Activated CD4-positive, CD25-positive, alpha-beta regulatory T cell treated with anti-CD3 and anti-CD28 coated beads, Interleukin-2, amount 50 U/mL, for 16 hours (primary cell): ENCODE data around the gene PLXNA2.

Experiments
- DNase-seq: peaks from one replicate; pipeline ENCODE4 v3.0.0-alpha.2; 2020; ENCODE audit warnings: low read depth, low spot score

The PLXNA2 gene

GRCh38 chr1:208242941-208243526, 1.1 kb downstream of the PLXNA2 start:
- DNase-seq, result no peak

GRCh38 chr1:208242146-208242545, 2.0 kb downstream of the PLXNA2 start:
- DNase-seq, result no peak

GRCh38 chr1:208241512-208241911, 2.7 kb downstream of the PLXNA2 start:
- no peak for DNase-seq

GRCh38 chr1:208240662-208241355, 3.4 kb downstream of the PLXNA2 start:
- no peak for DNase-seq

- DNase-seq, result no peak
These were observed 4.5 kb downstream of the PLXNA2 start for GRCh38 chr1:208239473-208240381.

- no peak for DNase-seq
These were observed 5.3 kb downstream of the PLXNA2 start for GRCh38 chr1:208238710-208239472.

GRCh38 chr1:208237241-208237640, 6.9 kb downstream of the PLXNA2 start:
- DNase-seq, result no peak

- DNase-seq, result no peak
These were observed 8.0 kb downstream of the PLXNA2 start for GRCh38 chr1:208235982-208236761.

GRCh38 chr1:208235356-208235981, 8.7 kb downstream of the PLXNA2 start:
- no peak for DNase-seq

GRCh38 chr1:208234721-208235120, 9.5 kb downstream of the PLXNA2 start:
- DNase-seq, result no peak

GRCh38 chr1:208233978-208234377, 10.2 kb downstream of the PLXNA2 start:
- DNase-seq, result no peak

GRCh38 chr1:208233546-208233945, 10.6 kb downstream of the PLXNA2 start:
- DNase-seq, result no peak

GRCh38 chr1:208232662-208233038, 11.5 kb downstream of the PLXNA2 start:
- no peak for DNase-seq

GRCh38 chr1:208231881-208232661, 12.1 kb downstream of the PLXNA2 start:
- no peak for DNase-seq

- DNase-seq, result no peak
These were observed 13.3 kb downstream of the PLXNA2 start for GRCh38 chr1:208230668-208231529.

- DNase-seq, result no peak
These were observed 15.6 kb downstream of the PLXNA2 start for GRCh38 chr1:208228550-208228949.

- no peak for DNase-seq
These were observed 16.2 kb downstream of the PLXNA2 start for GRCh38 chr1:208228026-208228425.

- no peak for DNase-seq
These were observed 16.8 kb downstream of the PLXNA2 start for GRCh38 chr1:208227366-208227765.
